GM12878 (cell line): Measurements from ENCODE around the gene ANP32B. TPM values are rescaled to one million over a fixed set of nuclear protein-coding genes. Genes with fewer than 3 reads are reported as not detected.

Experiments used
- BHLHE40 ChIP-seq, 2 experiments: fragments of 450-650 bp in 1 of 2; IDR thresholded peaks; 2 replicates each; pipeline ENCODE4 v1.6.1; 2011 to 2017; ENCODE audit warnings: low read depth in 2 of 2, borderline replicate concordance in 1 of 2, improper control_type of control experiment in 1 of 2, low read length in 1 of 2, mild to moderate bottlenecking in 1 of 2
- CHD2 ChIP-seq: IDR thresholded peaks from 2 replicates; pipeline ENCODE4 v1.6.1; 2011; ENCODE audit warnings: low read depth, low read length, improper control_type of control experiment, borderline replicate concordance
- E2F8 ChIP-seq: fragments of 450-650 bp; IDR thresholded peaks from 2 replicates; pipeline ENCODE4 v1.6.1; 2018; ENCODE audit warnings: mild to moderate bottlenecking, low read depth, moderate library complexity; ENCODE audit not compliant: partially characterized antibody
- GABPA ChIP-seq: IDR thresholded peaks from 2 replicates; pipeline ENCODE4 v1.6.1; 2014; ENCODE audit warnings: antibody characterized with exemption, low read depth, mild to moderate bottlenecking, inconsistent platforms
- IRF5 ChIP-seq: fragments of 450-650 bp; IDR thresholded peaks from 2 replicates; pipeline ENCODE4 v1.6.1; 2017; ENCODE audit warnings: borderline replicate concordance
- KDM1A ChIP-seq: fragments of 200-600 bp; sonication (generic); IDR thresholded peaks from 2 replicates; pipeline ENCODE4 v1.6.1; 2016; ENCODE audit warnings: borderline replicate concordance
- MEF2A ChIP-seq: IDR thresholded peaks from 2 replicates; pipeline ENCODE4 v1.6.1; 2011; ENCODE audit warnings: low read depth, mild to moderate bottlenecking, low read length, moderate library complexity; ENCODE audit not compliant: insufficient read depth
- NR2C2 ChIP-seq: IDR thresholded peaks from 2 replicates; pipeline ENCODE4 v1.6.1; 2011; ENCODE audit warnings: borderline replicate concordance, low read depth; ENCODE audit not compliant: control insufficient read depth, insufficient read length
- NR2F1 ChIP-seq: fragments of 450-650 bp; conservative IDR thresholded peaks from 2 replicates; pipeline ENCODE4 v1.6.1; 2017; ENCODE audit warnings: mild to moderate bottlenecking
- RBBP5 ChIP-seq: fragments of 200-600 bp; sonication (generic); conservative IDR thresholded peaks from 2 replicates; pipeline ENCODE4 v1.6.1; 2016
- SIN3A ChIP-seq: IDR thresholded peaks from 2 replicates; pipeline ENCODE4 v1.6.1; 2012; ENCODE audit warnings: low read depth, low read length, improper control_type of control experiment
- SMC3 ChIP-seq: IDR thresholded peaks from 2 replicates; pipeline ENCODE4 v1.6.1; 2011; ENCODE audit warnings: low read length, improper control_type of control experiment, borderline replicate concordance
- SPI1 ChIP-seq: IDR thresholded peaks from 2 replicates; pipeline ENCODE4 v1.6.1; 2011; ENCODE audit warnings: low read depth, mild to moderate bottlenecking, low read length, moderate library complexity, borderline replicate concordance; ENCODE audit not compliant: insufficient read depth
- STAT1 ChIP-seq: fragments of 450-650 bp; conservative IDR thresholded peaks from 2 replicates; pipeline ENCODE4 v1.6.1; 2014; ENCODE audit warnings: antibody characterized with exemption, mild to moderate bottlenecking
- ZBTB40 ChIP-seq: fragments of 450-650 bp; IDR thresholded peaks from 2 replicates; pipeline ENCODE4 v1.6.1; 2016; ENCODE audit warnings: mild to moderate bottlenecking, moderate library complexity, borderline replicate concordance
- polyA plus RNA-seq, 11 experiments: library from polyadenylated mRNA; depleted of rRNA in 4 of 11; unstranded in 6 of 11; stranded (reverse) in 5 of 11; fragments of >200 nt; fragmentation: Nextera tagmentation in 4 of 11; fragmentation: Illumina TruSeq in 1 of 11; extraction: Ambion mirVana in 4 of 11; extraction: Trizol in 1 of 11; gene quantifications; 1 replicate in 1 of 11; 2 replicates in 10 of 11; pipeline versions ENCODE4 v1.2.1 to v1.2.3, GENCODE V29; 2011 to 2016; ENCODE audit warnings: inconsistent platforms in 2 of 11, missing spikeins in 2 of 11, low read depth in 1 of 11
- total RNA-seq, 4 experiments: library from RNA; depleted of rRNA in 3 of 4; stranded (reverse); fragments of >200 nt in 3 of 4; fragmentation: Illumina TruSeq in 1 of 4; extraction: Trizol in 1 of 4; gene quantifications; 2 replicates each; pipeline versions ENCODE4 v1.2.1 to v1.2.3, GENCODE V29; 2013 to 2021
- TF ChIP-seq, protein P1 (sequence below): fragments of 450-650 bp; IDR thresholded peaks from 2 replicates; pipeline ENCODE4 v1.6.1; 2017; ENCODE audit warnings: mild to moderate bottlenecking, moderate library complexity

The ANP32B gene
- total and polyA plus RNA-seq, 10 of the 15 experiments (the other 5 are each of a cell fraction or from before 2014, with no cell fraction given): 24.5 to 419 (median 171) TPM

- TF ChIP-seq BHLHE40 (IDR thresholded peaks at IDR 0.05; ENCODE audit: borderline replicate concordance in 1 of 2, low read depth in 2 of 2, low read length in 1 of 2): peak in 1 of 2 experiments; percentile 42; a peak in 1 of 4 replicates
- TF ChIP-seq SPI1: peak; percentile 62
- TF ChIP-seq NR2C2: no peak
- no peak for TF ChIP-seq SIN3A
- no peak for TF ChIP-seq IRF5
- TF ChIP-seq STAT1: no peak
- peak; percentile 76 for TF ChIP-seq NR2F1
- TF ChIP-seq ZBTB40: no peak
- no peak for TF ChIP-seq MEF2A
- no peak for TF ChIP-seq GABPA
- TF ChIP-seq, protein P1, sequence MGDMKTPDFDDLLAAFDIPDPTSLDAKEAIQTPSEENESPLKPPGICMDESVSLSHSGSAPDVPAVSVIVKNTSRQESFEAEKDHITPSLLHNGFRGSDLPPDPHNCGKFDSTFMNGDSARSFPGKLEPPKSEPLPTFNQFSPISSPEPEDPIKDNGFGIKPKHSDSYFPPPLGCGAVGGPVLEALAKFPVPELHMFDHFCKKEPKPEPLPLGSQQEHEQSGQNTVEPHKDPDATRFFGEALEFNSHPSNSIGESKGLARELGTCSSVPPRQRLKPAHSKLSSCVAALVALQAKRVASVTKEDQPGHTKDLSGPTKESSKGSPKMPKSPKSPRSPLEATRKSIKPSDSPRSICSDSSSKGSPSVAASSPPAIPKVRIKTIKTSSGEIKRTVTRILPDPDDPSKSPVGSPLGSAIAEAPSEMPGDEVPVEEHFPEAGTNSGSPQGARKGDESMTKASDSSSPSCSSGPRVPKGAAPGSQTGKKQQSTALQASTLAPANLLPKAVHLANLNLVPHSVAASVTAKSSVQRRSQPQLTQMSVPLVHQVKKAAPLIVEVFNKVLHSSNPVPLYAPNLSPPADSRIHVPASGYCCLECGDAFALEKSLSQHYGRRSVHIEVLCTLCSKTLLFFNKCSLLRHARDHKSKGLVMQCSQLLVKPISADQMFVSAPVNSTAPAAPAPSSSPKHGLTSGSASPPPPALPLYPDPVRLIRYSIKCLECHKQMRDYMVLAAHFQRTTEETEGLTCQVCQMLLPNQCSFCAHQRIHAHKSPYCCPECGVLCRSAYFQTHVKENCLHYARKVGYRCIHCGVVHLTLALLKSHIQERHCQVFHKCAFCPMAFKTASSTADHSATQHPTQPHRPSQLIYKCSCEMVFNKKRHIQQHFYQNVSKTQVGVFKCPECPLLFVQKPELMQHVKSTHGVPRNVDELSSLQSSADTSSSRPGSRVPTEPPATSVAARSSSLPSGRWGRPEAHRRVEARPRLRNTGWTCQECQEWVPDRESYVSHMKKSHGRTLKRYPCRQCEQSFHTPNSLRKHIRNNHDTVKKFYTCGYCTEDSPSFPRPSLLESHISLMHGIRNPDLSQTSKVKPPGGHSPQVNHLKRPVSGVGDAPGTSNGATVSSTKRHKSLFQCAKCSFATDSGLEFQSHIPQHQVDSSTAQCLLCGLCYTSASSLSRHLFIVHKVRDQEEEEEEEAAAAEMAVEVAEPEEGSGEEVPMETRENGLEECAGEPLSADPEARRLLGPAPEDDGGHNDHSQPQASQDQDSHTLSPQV: no peak
- TF ChIP-seq E2F8: no peak
- TF ChIP-seq CHD2: peak; percentile 94
- no peak for TF ChIP-seq KDM1A
- no peak for TF ChIP-seq RBBP5
- no peak for TF ChIP-seq SMC3
Observed at GRCh38 chr9:98056269-98057137, 73.4 kb downstream of the ANP32B start, which contains the start of gene NANS (continued).
